Activated CD4-positive, CD25-positive, alpha-beta regulatory T cell (primary cell): Measurements from ENCODE around the gene SIAH1.
"Not testable (repeated sequence)": the region's sequence is repeated elsewhere in the genome, so short reads cannot be mapped to it uniquely, and the experiment has no call there.

ENCODE experiments used
- DNase-seq, 4 experiments: peaks; one replicate each; lab custom pipeline; 2025; lab: John Stamatoyannopoulos, UW

Gene SIAH1

DNA sequence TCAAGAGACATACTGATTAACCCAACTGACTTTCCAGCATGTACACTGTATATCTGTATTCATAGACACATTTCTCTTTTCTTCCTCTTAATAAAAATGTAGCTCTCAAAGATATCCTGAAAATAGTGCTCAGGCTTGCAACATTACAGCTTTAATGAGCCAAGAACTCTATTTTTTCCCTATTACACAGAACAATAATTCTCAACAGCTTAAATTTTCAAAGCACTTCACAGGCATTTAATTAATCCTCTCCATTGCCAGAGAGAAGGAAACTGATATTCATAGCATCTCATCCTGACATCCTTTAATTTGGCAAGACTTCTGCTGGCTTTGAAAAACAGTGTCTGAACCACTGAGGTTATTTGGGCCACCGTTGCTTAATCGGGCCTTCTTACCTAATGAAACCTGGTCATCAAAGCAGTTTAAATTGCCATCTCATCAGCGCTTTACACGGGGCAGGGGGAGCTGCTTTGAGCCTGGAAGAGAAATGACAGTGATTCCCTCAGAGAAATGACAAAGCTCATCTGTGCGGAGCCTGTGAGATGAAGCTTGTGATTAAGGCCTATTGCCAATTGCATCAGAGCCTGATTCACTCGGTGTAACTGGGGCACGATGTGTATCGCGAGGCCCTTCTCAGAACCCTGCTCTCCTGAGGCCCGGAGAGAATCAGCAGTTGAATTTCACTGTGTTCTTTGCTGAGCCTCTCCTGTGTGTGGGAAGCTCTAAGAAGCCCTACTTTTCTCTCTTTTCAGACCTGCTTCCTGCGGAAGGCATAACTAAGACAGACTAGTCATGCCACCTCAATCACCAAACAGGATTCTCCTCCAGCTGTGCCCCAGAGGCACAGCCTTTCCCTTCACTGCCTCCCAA lies 8.5 kb upstream of the SIAH1 start:
- DNase-seq, result no peak

DNA sequence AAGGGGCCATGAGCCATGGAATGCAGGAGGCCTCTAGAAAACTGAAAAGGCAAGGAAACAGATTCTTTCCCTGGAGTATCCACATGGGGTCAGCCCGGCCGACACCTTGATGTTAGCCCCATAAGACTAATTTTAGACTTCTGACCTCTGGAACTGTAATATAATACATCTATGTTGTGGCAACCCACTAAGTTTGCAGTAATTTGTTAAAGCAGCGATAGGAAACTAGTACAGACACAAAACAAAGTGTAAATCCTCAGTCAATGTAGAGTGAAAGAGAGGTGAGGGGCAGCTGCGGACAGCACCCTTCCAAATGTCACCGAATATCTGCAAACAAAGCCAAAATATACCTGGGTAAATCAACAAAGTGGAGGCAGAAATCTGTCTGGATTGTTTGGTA lies 7.2 kb upstream of the SIAH1 start:
- no peak for DNase-seq

DNA sequence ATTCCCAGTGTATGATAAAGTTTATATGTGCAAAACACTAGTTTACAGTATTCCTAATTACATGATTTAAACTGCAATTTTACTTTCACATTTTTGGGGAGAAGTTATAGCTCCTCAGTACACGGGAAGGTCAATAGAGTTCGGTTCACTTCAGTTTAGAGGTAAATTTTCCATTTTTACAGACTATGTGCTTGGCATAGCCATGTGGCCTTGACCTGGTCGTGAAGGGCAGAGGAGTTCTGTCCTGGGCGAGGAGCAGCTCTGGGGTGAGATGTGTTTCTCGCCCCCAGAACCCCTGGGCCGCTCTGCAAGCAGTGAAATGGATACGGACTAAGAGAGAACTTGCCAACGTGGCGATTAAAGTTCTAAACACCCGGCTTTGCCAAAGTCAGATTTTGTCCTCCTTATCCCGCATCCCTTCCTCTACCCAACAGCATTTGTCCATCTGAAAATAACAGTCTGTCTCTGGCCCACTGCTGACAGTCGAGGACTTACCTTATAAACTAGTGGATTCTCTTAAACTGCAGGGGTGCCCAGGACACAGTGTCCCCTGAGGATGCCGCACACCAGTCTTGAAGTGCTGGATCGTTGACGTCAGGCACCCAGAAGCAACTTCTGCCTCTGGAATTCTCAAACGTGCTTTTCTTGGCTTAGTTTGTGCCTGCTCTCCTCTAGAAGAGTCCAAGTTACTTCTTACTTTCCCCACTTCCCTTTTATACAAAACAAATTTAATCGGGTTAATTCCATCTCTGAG lies 1.5 kb upstream of the SIAH1 start:
- no peak for DNase-seq

DNA sequence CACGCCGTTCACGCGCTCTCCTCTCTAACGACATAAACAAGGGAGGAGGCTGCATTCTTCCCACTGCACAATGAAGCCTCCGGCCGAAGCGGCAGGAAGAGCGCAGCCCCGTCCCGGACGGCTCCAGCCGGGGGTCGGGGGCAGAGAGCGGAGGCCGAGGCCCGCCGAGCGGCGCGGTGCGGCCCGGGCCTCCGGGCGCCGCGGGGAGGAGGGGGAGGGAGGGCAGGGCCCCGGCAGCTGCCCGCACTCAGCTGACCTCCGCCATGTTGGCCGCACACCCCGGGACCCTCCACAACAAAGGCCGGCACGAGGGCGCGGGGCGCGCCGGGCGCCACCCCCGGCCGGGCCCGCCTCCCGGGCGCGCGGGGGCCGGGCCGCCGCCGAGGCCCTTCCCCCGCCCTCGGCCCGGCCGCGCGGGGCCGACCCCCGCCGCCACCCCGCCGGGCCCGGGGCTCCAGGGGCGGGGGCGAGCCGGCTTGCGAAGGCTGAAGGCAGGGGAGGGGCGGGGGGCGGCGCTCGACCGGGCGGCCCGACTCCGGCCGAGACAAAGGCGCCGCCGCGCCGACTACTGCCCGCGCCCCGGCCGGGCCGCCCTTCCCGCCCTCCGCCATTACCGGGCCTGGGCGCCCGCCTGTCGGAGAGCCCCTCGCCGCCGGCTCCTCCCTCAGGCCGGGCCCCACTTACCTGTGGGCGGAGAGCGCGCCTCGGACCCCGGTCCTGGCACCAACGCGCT lies 527 bp downstream of the SIAH1 start:
- no peak for DNase-seq

DNA sequence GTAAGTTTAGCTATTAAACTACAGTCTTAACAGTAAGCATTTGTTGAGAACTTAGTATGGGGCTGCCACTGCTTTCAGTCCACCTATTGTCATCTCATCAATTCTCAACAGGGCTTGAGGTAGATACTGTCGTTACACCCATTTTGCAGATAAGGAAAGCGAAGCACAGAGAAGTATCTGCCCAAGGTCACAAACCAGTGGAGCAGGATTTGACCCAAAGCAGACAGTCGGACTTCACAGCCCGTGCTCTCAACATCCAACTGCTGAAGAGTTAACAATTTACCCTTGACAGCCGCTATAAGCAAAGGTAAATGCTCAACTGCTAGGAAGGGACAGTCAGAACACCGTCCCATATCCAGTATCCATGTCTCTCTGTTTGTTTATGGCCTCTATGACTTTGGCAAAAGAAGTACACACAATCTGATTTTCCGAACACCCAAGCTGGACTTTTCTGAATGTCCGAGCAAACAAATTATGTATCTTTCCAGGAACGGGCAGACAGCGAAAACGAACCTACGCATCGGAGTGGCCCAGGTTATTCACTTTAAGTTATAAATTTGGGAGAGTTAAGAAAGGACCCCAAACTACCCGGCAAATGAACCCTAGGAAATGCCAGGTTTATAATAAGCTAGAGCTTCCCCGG lies 1.2 kb downstream of the SIAH1 start:
- no peak for DNase-seq

DNA sequence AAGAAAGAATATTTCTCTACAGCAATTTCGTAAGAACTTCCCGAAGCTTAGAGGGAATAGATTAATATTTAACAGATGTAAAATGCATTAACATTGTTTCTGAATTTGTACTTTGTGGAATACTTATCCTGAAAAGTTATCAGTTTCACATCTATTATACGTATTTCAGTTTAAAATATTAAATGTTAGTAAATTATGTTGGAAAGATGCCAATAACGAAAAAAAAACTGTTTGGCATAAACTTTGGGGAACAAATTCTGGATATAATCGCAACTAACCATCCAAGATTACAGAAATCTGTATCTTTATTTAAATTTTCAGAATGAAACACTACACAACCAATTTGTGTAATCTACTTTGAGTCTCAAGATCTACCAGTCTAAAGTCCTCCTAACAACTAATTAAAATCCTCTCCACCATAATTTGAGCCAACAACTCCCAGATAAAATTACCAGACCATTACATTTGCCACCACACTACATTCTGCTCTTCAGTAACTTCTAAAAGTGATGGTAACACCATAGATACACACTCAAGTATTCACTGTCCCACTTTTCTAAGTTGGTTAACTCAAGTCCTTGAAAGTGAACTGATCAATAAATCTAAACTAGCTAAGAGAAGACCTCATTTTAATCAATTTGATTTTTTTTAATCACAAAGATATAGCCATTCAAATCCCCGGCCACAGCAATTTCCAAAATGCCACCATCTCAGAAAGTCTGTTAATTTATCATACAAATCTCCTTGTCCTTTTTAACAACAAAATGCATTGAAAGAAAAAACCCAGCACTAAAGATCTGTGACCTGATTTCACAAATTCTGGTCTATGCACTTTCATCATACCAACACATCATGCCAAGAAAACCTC lies 2.0 kb downstream of the SIAH1 start:
- no peak for DNase-seq

DNA sequence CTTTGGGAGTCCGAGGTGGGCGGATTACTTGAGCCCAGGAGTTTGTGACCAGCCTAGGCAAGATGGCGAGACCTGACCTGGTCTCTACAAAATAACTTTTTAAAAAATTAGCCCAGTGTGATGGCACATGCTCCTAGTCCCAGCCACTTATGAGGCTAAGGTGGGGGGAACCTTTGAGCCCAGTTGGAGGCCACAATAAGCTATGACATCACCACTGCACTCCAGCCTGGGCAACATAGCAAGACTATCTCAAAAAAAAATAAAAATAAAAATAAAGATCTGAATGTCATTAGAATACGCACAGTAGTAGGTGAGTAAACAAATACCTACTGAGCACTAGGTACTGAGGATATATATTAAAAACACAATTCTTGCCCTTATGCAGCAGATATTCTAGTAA lies 3.1 kb downstream of the SIAH1 start:
- DNase-seq, result no peak

DNA sequence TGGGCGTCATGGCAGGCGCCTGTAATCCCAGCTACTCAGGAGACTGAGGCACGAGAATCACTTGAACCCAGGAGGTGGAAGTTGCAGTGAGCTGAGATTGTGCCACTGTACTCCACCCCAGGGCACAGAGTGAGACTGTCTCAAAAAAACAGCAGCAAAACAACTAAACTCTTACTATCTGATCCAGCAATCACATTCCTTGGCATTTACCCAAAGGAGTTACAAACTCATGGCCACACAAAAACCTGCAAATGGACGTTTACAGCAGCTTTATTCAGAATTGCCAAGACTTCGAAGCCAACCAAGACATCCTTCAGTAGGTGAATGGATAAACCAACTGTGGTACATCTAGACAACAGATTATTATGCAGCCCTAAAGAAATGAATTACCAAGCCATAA lies 4.0 kb downstream of the SIAH1 start:
- DNase-seq, result no peak

DNA sequence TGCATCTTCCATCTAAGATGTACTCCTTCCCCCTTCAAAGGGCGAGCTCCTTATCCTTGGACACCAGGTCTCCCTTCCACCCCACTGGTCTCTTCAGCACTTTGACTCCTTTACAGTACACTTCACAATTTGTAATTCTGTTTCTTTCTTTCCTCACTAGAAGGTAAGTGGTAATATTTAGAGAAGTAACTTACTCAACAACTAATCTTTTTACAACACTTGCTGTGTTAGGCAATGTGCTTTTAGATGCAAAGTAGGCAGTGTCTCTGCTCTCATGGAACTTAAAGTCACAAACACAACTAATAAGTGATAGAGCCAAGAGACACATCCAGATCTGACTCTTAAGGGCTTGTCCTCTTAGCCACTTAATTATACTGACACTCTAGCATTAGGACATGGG lies 6.4 kb downstream of the SIAH1 start:
- DNase-seq, result no peak

DNA sequence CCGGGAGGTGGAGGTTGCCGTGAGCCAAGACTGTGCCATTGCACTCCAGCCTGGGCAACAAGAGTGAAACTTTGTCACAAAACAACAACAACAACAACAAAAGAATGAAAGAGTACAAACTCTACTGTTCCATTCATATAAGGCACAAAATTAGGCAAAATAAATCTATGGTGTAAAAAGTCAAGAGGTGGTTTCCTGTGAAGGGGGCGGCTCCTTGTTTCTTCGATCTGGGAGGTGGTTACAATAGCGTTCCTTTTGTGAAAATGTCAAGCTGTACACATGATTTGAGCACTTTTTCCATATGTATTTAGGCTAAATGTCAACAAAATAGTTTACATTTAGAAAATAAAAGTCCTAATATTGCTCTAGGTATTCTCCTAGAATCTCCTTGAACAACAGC lies 6.9 kb downstream of the SIAH1 start:
- no peak for DNase-seq

DNA sequence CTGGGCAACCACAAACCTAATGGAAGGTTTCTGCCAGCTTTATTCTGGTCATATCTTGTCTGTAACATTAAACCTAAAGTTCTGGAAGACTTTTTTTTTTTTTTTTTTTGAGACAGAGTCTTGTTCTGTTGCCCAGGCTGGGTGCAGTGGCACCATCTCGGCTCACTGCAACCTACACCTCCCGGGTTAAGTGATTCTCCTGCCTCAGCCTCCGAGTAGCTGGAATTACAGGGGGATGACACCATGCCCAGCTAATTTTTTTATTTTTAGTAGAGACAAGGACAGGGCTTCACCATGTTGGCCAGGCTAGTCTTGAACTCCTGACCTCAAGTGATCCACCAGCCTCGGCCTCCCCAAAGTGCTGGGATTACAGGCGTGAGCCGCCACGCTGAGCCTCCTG lies 7.9 kb downstream of the SIAH1 start:
- DNase-seq, result not testable (repeated sequence)

DNA sequence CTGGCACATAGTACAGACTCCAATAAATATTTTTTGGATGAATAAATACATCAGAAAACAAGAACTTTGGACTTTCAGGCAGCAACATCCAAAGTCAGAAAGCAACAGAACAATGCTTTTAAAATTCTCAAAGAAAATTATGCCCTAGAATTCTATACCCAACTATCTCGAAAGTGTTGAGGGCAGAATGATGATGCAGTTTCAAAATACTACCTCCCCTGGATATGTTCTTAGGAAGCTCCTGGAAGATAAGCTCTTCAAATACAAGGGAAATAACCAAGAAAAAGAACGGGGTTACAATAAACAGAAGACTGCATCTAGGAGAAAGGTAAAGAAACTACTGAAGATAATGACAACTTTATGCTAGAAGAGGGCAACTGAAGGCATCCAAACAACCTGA lies 11.0 kb downstream of the SIAH1 start:
- no peak for DNase-seq

DNA sequence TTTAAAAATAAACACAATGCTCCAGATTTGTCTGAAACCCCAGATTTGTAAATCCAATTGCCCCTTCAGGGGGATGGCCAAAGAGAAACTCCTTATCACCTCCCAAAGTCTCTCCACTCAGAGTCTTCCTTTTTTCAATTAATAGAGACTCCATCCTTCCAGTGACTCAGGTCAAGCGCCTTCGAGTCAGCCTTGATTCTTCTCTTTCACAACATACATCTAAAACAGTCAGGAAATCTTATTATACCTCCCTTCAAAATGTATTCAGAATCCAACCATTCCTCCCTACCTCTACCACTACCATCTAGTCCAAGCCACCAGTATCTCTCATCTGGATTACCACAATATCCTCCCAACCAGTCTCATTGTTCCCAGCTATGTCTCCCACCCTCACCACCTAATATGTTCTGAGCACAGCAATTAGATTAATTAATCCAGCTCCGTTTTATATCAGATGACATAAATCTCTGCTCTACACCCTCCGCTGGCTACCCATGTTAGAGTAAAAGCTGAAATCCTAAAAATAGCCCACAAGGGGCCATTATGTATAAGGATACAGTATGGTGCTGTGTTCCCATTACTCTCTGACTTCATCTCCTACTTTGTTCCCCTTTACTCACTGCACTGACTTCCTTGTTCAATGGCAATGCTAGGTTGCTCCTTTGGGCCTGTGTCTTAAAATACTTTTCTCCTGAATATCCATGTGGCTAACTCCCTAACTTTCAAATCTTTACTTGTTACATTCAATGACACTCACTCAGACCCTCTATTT lies 11.8 kb downstream of the SIAH1 start:
- DNase-seq, result no peak

DNA sequence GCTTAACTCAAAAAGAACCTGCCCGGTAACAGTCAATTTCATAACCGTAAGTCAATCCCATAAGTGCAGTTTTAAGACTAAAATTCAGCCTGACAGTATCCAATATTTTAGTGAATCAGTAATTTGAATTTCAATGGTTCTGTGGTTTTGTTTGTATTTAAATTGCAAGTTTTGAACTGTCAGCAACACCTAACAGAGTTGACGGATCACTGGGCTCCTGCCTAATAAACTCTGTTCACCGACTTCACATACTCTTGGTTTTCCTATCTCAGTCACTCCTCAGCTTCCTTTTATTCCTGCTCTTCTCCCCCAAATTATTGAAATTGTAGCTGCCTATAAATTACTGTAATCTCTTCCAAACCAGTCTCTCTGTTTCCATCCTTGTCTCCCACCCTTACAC lies 12.5 kb downstream of the SIAH1 start:
- DNase-seq, result no peak

DNA sequence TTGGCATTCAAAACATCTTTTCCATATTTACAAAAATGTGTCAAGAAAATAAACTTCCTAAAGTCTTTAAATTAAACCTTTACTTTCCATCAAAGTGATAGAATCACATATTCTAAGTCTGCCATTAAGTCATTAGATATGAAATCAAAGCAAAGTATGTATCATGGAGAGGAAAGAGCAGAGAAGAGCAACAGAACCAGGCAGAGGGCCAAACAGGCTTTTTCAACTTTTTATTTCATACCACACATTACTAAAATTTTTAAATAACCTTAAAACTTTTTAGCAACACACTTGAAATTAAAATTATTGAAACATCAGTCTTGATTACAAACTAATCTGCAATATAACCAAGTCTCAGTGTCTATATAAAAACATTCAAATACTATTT lies 13.8 kb downstream of the SIAH1 start:
- no peak for DNase-seq

DNA sequence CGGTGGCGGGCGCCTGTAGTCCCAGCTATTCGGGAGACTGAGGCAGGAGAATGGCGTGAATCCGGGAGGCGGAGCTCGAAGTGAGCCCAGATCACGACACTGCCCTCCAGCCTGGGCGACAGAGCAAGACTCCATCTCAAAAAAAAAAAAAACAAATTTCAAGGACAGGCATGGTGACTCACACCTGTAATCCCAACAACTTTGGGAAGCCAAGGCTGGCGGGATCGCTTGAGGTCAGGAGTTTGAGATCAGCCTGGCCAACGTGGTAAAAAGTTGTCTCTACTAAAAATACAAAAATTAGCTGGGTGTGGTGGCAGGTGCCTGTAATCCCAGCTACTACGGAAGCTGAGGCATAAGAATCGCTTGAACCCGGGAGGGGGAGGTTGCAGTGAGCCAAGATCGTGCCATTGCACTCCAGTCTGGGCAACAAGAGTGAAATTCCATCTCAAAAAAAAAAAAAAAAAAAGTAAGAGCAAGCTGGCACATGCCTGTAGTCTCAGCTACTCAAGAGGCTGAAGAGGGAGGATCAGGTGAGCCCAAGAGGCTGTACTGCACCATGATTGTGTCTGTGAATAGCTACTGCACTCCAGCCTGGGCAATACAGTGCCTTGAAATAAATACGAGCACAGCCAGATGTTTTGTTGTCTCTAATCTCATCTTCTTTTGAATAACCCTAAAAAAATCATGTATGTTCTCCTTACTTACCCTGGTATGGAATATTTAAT lies 14.4 kb downstream of the SIAH1 start:
- DNase-seq, result not testable (repeated sequence)

DNA sequence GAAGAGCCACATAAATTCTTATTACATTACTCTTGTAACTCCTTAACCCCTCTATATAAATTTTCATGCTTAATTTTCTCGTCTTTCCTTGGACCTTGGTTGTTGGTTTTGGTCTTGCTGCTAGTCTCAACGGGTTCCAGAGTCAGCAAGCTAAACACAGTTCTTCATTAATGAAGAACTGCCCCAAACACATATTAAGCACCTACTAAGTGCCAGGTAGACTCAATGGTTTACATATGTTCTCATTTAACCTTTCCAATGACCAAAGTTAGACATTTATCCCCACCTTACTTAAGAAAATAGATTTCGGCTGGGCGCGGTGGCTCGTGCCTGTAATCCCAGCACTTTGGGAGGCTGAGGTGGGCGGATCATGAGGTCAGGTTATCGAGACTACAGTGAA lies 15.0 kb downstream of the SIAH1 start:
- no peak for DNase-seq

DNA sequence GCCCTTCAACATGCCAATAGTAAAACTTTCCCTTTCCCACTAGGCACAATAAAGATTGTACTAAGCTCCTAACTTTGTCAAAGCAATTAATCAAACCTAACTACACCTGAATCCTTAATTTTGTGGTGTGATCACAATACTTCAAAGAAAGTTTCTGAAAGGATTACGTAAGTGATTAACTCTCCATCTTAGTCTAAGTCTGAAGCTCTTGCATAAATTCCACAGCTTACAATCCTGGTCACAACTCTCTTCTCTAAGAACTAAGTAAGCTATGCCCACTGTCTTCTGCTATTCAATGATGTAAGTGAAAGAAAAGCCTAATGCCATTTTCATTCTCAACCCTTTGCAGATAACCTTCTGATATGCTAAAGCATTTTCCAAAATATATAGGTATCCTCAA lies 15.4 kb downstream of the SIAH1 start:
- DNase-seq, result no peak

DNA sequence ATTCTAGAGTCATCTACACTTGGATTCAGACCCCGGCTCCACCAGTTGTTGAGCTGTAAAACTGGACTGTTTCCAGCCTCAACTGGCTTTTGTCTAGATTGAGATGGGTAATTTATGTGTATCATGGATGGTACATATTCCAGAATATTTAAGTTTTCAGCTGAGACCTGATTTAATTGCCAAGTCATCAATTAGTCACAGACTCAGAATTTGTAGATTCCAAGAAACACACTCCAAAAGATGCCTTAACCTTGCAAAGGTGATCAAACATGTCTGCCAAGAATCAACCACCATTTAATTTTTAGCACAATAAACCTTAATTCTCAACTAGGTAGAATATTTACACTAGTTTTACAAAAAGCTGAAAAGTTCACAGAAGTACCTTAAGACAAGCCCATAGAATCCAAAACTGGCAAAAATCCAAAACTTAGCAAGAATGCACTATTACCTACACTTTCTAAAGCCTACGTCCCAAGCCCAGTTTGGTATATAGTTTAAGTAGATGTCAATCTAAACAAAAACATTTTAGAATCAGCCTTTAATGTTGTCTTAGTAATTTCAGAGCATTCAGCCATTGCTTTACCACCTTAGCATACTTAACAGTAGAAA lies 17.7 kb downstream of the SIAH1 start:
- DNase-seq, result no peak
